ENCODE results near the gene KAT2B.
A peak's percentile ranks its signal among the peaks of the same experiment; 100 is the strongest.

Gene KAT2B

DNA sequence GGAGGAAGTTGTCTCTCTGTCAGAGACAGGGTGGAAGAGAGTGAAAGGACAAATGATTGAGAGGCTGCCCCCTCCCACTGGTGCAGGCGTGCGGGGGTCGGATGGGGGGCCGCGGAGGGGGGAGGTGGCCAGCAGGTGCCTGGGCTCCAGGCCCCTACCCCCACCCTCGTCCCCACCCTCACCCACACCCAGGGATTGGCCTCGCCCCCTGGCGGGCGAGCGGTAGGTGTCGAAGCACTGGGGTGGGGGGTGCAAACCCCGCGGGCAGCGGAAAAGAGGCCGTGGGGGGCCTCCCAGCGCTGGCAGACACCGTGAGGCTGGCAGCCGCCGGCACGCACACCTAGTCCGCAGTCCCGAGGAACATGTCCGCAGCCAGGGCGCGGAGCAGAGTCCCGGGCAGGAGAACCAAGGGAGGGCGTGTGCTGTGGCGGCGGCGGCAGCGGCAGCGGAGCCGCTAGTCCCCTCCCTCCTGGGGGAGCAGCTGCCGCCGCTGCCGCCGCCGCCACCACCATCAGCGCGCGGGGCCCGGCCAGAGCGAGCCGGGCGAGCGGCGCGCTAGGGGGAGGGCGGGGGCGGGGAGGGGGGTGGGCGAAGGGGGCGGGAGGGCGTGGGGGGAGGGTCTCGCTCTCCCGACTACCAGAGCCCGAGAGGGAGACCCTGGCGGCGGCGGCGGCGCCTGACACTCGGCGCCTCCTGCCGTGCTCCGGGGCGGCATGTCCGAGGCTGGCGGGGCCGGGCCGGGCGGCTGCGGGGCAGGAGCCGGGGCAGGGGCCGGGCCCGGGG, at the start of gene KAT2B:
KAT2B (plus strand) TSS at position 682 of the 783 bp plus-strand sequence; CDS start at position 714, 32 bp downstream.
- Histone ChIP-seq H3K9me3 (ENCODE audit: severe bottlenecking) (no peaks in the 10 kb centered on the region), H3K4me3 (ENCODE audit: severe bottlenecking) (peak within 1 kb of the TSS; percentile 52), H3K4me1 (ENCODE audit: insufficient read depth, poor library complexity, severe bottlenecking) (peaks cover 7% of the 10 kb centered on the region), H3K36me3 (ENCODE audit: low read depth) (no peaks in the 10 kb centered on the region), H3K27me3 (ENCODE audit: insufficient read depth, poor library complexity, severe bottlenecking) (no peaks in the 10 kb centered on the region), H3K27ac (ENCODE audit: poor library complexity, severe bottlenecking) (peak within 1 kb of the TSS; percentile 65)
- TF ChIP-seq, protein P1, sequence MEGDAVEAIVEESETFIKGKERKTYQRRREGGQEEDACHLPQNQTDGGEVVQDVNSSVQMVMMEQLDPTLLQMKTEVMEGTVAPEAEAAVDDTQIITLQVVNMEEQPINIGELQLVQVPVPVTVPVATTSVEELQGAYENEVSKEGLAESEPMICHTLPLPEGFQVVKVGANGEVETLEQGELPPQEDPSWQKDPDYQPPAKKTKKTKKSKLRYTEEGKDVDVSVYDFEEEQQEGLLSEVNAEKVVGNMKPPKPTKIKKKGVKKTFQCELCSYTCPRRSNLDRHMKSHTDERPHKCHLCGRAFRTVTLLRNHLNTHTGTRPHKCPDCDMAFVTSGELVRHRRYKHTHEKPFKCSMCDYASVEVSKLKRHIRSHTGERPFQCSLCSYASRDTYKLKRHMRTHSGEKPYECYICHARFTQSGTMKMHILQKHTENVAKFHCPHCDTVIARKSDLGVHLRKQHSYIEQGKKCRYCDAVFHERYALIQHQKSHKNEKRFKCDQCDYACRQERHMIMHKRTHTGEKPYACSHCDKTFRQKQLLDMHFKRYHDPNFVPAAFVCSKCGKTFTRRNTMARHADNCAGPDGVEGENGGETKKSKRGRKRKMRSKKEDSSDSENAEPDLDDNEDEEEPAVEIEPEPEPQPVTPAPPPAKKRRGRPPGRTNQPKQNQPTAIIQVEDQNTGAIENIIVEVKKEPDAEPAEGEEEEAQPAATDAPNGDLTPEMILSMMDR (IDR thresholded peaks at IDR 0.05; ENCODE audit: poor library complexity, severe bottlenecking): peak; percentile 66
- DNase-seq (ENCODE audit: low spot score) (peak; percentile 58), ATAC-seq (ENCODE audit: low read depth) (peak; percentile 80)

DNA sequence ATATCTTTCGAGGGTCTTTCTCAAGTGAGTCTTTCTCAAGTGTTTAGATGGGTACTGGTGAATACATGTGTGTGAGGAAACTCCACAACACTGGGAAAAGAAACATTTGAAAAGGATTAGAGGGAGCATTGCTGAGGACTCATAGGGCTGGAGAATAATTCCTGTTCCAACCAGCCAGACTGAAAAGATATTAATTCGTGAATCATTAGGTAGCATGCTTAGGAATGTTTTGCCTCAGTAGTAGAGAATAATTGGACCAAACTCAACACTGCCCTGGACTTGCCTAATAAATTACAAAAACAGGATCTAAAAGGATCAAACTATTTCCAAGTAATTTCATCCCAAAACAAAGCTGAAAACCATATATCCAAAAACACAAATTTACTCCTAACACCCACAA, 45.5 kb upstream of the KAT2B start:
- H3K27ac ChIP-seq (ENCODE audit: poor library complexity, severe bottlenecking): no peak overlapping the region
- H3K27me3 ChIP-seq (ENCODE audit: insufficient read depth, poor library complexity, severe bottlenecking): no peaks in the 10 kb centered on the region
- H3K4me3 ChIP-seq (ENCODE audit: severe bottlenecking): no peak overlapping the region
- DNase-seq (ENCODE audit: low spot score): no peak
- no peaks in the 10 kb centered on the region for H3K4me1 ChIP-seq (ENCODE audit: insufficient read depth, poor library complexity, severe bottlenecking)
- TF ChIP-seq, protein P1 (IDR thresholded peaks at IDR 0.05; ENCODE audit: poor library complexity, severe bottlenecking): no peak
- no peaks in the 10 kb centered on the region for H3K36me3 ChIP-seq (ENCODE audit: low read depth)
- no peak for ATAC-seq (ENCODE audit: low read depth)
- H3K9me3 ChIP-seq (ENCODE audit: severe bottlenecking): no peaks in the 10 kb centered on the region

DNA sequence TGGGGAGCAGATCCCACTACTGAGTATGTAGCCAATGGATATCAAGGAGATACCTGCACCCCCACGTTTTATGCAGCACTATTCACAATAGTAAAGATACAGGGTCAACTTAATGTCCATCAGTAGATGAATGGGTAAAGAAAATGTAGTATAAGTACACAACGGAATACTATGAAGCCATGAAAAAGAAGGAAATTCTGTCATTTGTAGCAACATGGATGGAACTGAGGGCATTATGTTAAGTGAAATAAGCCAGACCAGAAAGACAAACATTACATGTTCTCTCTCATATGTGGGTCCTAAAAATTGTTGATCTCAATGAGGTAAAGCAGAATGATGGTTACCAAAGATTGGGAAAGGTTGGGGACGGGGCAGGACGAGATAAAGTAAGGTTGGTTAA, 42.7 kb upstream of the KAT2B start:
- TF ChIP-seq, protein P1 (IDR thresholded peaks at IDR 0.05; ENCODE audit: poor library complexity, severe bottlenecking): no peak
- no peaks in the 10 kb centered on the region for H3K36me3 ChIP-seq (ENCODE audit: low read depth)
- ATAC-seq (ENCODE audit: low read depth) (no peak), DNase-seq (ENCODE audit: low spot score) (no peak)
- no peaks in the 10 kb centered on the region for H3K4me1 ChIP-seq (ENCODE audit: insufficient read depth, poor library complexity, severe bottlenecking)
- no peak overlapping the region for H3K27ac ChIP-seq (ENCODE audit: poor library complexity, severe bottlenecking)
- H3K27me3 ChIP-seq (ENCODE audit: insufficient read depth, poor library complexity, severe bottlenecking): no peaks in the 10 kb centered on the region
- no peaks in the 10 kb centered on the region for H3K9me3 ChIP-seq (ENCODE audit: severe bottlenecking)
- no peak overlapping the region for H3K4me3 ChIP-seq (ENCODE audit: severe bottlenecking)

DNA sequence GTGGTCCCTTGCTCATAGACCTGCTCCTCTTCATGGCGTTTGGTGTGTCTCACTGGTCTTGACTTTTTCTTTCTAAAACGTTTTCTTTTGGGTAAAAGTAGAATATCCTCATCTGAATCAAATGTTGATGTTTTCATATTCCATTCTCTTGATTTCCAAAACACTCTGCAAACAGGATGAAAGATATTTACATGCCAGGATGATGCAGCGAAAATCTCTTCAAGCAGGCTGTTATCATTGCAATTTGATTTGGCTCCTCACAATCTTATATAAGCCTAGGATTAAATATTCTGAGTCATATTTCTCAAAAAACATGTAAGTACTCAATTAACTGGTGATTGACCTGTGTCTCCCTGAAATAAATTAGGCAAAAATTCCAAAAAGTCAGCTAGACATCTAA, 38.3 kb upstream of the KAT2B start:
- H3K36me3 ChIP-seq (ENCODE audit: low read depth): no peaks in the 10 kb centered on the region
- ATAC-seq (ENCODE audit: low read depth) (no peak), DNase-seq (ENCODE audit: low spot score) (no peak)
- no peaks in the 10 kb centered on the region for H3K9me3 ChIP-seq (ENCODE audit: severe bottlenecking)
- TF ChIP-seq, protein P1 (IDR thresholded peaks at IDR 0.05; ENCODE audit: poor library complexity, severe bottlenecking): no peak
- H3K27me3 ChIP-seq (ENCODE audit: insufficient read depth, poor library complexity, severe bottlenecking): no peaks in the 10 kb centered on the region
- H3K4me3 ChIP-seq (ENCODE audit: severe bottlenecking): no peak overlapping the region
- H3K27ac ChIP-seq (ENCODE audit: poor library complexity, severe bottlenecking): no peak overlapping the region
- no peaks in the 10 kb centered on the region for H3K4me1 ChIP-seq (ENCODE audit: insufficient read depth, poor library complexity, severe bottlenecking)

- ATAC-seq (ENCODE audit: low read depth): no peak
- Histone ChIP-seq H3K4me1 (ENCODE audit: insufficient read depth, poor library complexity, severe bottlenecking) (no peaks in the 10 kb centered on the region), H3K36me3 (ENCODE audit: low read depth) (no peaks in the 10 kb centered on the region), H3K4me3 (ENCODE audit: severe bottlenecking) (no peak overlapping the region), H3K9me3 (ENCODE audit: severe bottlenecking) (no peaks in the 10 kb centered on the region), H3K27me3 (ENCODE audit: insufficient read depth, poor library complexity, severe bottlenecking) (no peaks in the 10 kb centered on the region), H3K27ac (ENCODE audit: poor library complexity, severe bottlenecking) (no peak overlapping the region)
- TF ChIP-seq, protein P1 (IDR thresholded peaks at IDR 0.05; ENCODE audit: poor library complexity, severe bottlenecking): no peak
- DNase-seq (ENCODE audit: low spot score): no peak
These were observed 32.3 kb upstream of the KAT2B start for GRCh38 chr3:20007960-20008359.

All from RWPE2 (cell line).